Fibroblast of lung (primary cell): Measurements from ENCODE around the gene MUSTN1. TPM values are rescaled to one million over a fixed set of nuclear protein-coding genes. Genes with fewer than 3 reads are reported as not detected.

Experiments used
- DNase-seq, 2 donors: peaks; one replicate each; pipeline versions ENCODE4 v3.0.0 to v3.0.0-alpha.2; 2010; ENCODE audit warnings: low read depth in 2 of 2
- H2AFZ ChIP-seq: 2 replicates; pipeline ENCODE4 v1.5.1; 2012; ENCODE audit warnings: low read length, control low read depth, inconsistent platforms
- H3K27ac ChIP-seq: 2 replicates; pipeline ENCODE4 v1.5.1; 2011; ENCODE audit warnings: low read length, control low read depth; ENCODE audit not compliant: insufficient read depth
- H3K27me3 ChIP-seq: 2 replicates; pipeline ENCODE4 v1.5.1; 2011; ENCODE audit warnings: mild to moderate bottlenecking, low read length; ENCODE audit not compliant: control insufficient read depth, insufficient read depth
- H3K36me3 ChIP-seq: 2 replicates; pipeline ENCODE4 v1.5.1; 2011; ENCODE audit warnings: low read length; ENCODE audit not compliant: control insufficient read depth, insufficient read depth
- H3K4me1 ChIP-seq: 2 replicates; pipeline ENCODE4 v1.5.1; 2011; ENCODE audit warnings: low read length; ENCODE audit not compliant: control insufficient read depth, insufficient read depth; ENCODE audit errors: extremely low read depth
- H3K4me2 ChIP-seq: 2 replicates; pipeline ENCODE4 v1.5.1; 2011; ENCODE audit warnings: low read length, control low read depth; ENCODE audit not compliant: insufficient read depth; ENCODE audit errors: extremely low read depth
- H3K4me3 ChIP-seq, 4 experiments: fragments of 200-600 bp in 1 of 4; sonication (generic) in 1 of 4; replicated peaks in 1 of 4; 2 replicates each; pipeline ENCODE4 v1.5.1; 2011 to 2016; ENCODE audit warnings: low read length in 4 of 4, low read depth in 3 of 4, mild to moderate bottlenecking in 3 of 4, control low read depth in 2 of 4, inconsistent platforms in 1 of 4, mixed read lengths in 1 of 4; ENCODE audit not compliant: insufficient read depth in 1 of 4; ENCODE audit errors: control extremely low read depth in 1 of 4
- H3K79me2 ChIP-seq: 2 replicates; pipeline ENCODE4 v1.5.1; 2012; ENCODE audit warnings: mild to moderate bottlenecking, low read length, inconsistent platforms; ENCODE audit not compliant: control insufficient read depth, insufficient read depth
- H3K9ac ChIP-seq: 2 replicates; pipeline ENCODE4 v1.5.1; 2011; ENCODE audit warnings: mild to moderate bottlenecking, low read length, control low read depth; ENCODE audit not compliant: insufficient read depth
- H3K9me3 ChIP-seq: 2 replicates; pipeline ENCODE4 v1.5.1; 2012; ENCODE audit warnings: low read depth, low read length; ENCODE audit not compliant: control insufficient read depth, insufficient read depth
- H4K20me1 ChIP-seq: 2 replicates; pipeline ENCODE4 v1.5.1; 2011; ENCODE audit warnings: low read length; ENCODE audit not compliant: control insufficient read depth, insufficient read depth; ENCODE audit errors: extremely low read depth
- CTCF ChIP-seq, 2 donors: IDR thresholded peaks in 1 of 2; conservative IDR thresholded peaks in 1 of 2; 1 replicate in 1 of 2; 2 replicates in 1 of 2; pipeline ENCODE4 v1.5.1; 2011 to 2012; ENCODE audit warnings: low read length in 2 of 2, control low read depth in 1 of 2, inconsistent platforms in 1 of 2, low read depth in 1 of 2, mild to moderate bottlenecking in 1 of 2
- EZH2 ChIP-seq: IDR thresholded peaks from 2 replicates; pipeline ENCODE4 v1.5.1; 2012; ENCODE audit warnings: low read length, control low read depth, mild to moderate bottlenecking; ENCODE audit errors: missing control alignments
- polyA plus RNA-seq, 2 donors: library from polyadenylated mRNA; depleted of rRNA in 1 of 2; stranded (reverse) in 1 of 2; unstranded in 1 of 2; fragments of >200 nt; gene quantifications; 2 replicates each; pipeline ENCODE4 v1.2.1, GENCODE V29; 2011 to 2012; ENCODE audit warnings: missing spikeins in 1 of 2
- total RNA-seq: library from RNA; depleted of rRNA; stranded (reverse); fragments of >200 nt; gene quantifications from 2 replicates; pipeline ENCODE4 v1.2.1, GENCODE V29; 2014

MUSTN1 gene
- total and polyA plus RNA-seq, 2 donors (not counting 1 experiment from before 2014, with no cell fraction given): 3.2 TPM; not detected in 1

- Histone ChIP-seq H3K4me2 (no peak overlapping the region), H3K4me3 (no peak overlapping the region), H3K27me3 (no peaks in the 10 kb centered on the region), H3K4me1 (no peaks in the 10 kb centered on the region), H4K20me1 (no peaks in the 10 kb centered on the region), H3K36me3 (no peaks in the 10 kb centered on the region), H2AFZ (no peak overlapping the region), H3K27ac (no peak overlapping the region), H3K79me2 (no peaks in the 10 kb centered on the region), H3K9ac (no peak overlapping the region), H3K9me3 (no peaks in the 10 kb centered on the region)
- no peak for DNase-seq
- TF ChIP-seq CTCF (conservative IDR thresholded peaks at IDR 0.05 in 1 of 2, IDR thresholded peaks at IDR 0.05 in 1 of 2; ENCODE audit: low read depth in 1 of 2, low read length in 2 of 2): peak; percentile 15 to 41
- no peak for TF ChIP-seq EZH2
These were observed 35.8 kb downstream of the MUSTN1 start for GRCh38 chr3:52798978-52799476.

GRCh38 chr3:52798376-52798977 is 36.3 kb downstream of the MUSTN1 start:
- no peak overlapping the region for H3K4me3 ChIP-seq
- no peaks in the 10 kb centered on the region for H3K36me3 ChIP-seq
- no peaks in the 10 kb centered on the region for H3K27me3 ChIP-seq
- no peak overlapping the region for H3K4me2 ChIP-seq
- no peak overlapping the region for H3K27ac ChIP-seq
- no peaks in the 10 kb centered on the region for H3K79me2 ChIP-seq
- no peaks in the 10 kb centered on the region for H3K4me1 ChIP-seq
- TF ChIP-seq EZH2: no peak
- no peaks in the 10 kb centered on the region for H4K20me1 ChIP-seq
- no peak overlapping the region for H2AFZ ChIP-seq
- H3K9me3 ChIP-seq: no peaks in the 10 kb centered on the region
- no peak overlapping the region for H3K9ac ChIP-seq
- peak in 1 of 2 donors; percentile 54 for DNase-seq

- Histone ChIP-seq H3K4me1 (no peaks in the 10 kb centered on the region), H3K27ac (no peak overlapping the region), H4K20me1 (no peaks in the 10 kb centered on the region), H3K9me3 (no peaks in the 10 kb centered on the region), H2AFZ (no peak overlapping the region), H3K36me3 (no peaks in the 10 kb centered on the region), H3K4me2 (no peak overlapping the region), H3K9ac (no peak overlapping the region), H3K27me3 (peaks cover 2% of the 10 kb centered on the region), H3K79me2 (no peaks in the 10 kb centered on the region), H3K4me3 (no peak overlapping the region)
- DNase-seq: no peak
- no peak for TF ChIP-seq EZH2
These were observed 38.4 kb downstream of the MUSTN1 start for GRCh38 chr3:52796411-52796810.

GRCh38 chr3:52795298-52795900 is 39.4 kb downstream of the MUSTN1 start:
- Histone ChIP-seq H3K9me3 (no peaks in the 10 kb centered on the region), H3K79me2 (no peaks in the 10 kb centered on the region), H3K4me3 (no peak overlapping the region), H3K36me3 (no peaks in the 10 kb centered on the region), H4K20me1 (no peaks in the 10 kb centered on the region), H3K27ac (no peak overlapping the region), H2AFZ (no peak overlapping the region), H3K27me3 (peaks cover 3% of the 10 kb centered on the region), H3K4me1 (no peaks in the 10 kb centered on the region), H3K9ac (no peak overlapping the region), H3K4me2 (no peak overlapping the region)
- DNase-seq: no peak
- no peak for TF ChIP-seq EZH2
- TF ChIP-seq CTCF (conservative IDR thresholded peaks at IDR 0.05 in 1 of 2, IDR thresholded peaks at IDR 0.05 in 1 of 2; ENCODE audit: low read depth in 1 of 2, low read length in 2 of 2): no peak
